DND-41 (cell line): ENCODE results near the gene TGFBR2.

Source experiments
- ATAC-seq: fragments of 200-7000 bp; cut with Tn5 transposase; 3 replicates; pipeline ENCODE4 v1.9.1; 2021; ENCODE audit warnings: low read depth; ENCODE audit not compliant: insufficient read depth
- DNase-seq: peaks from one replicate; pipeline ENCODE4 v3.0.0-alpha.2; 2020
- H2AFZ ChIP-seq: 2 replicates; pipeline ENCODE4 v1.6.0; 2012; ENCODE audit warnings: low read depth, low read length
- H3K27ac ChIP-seq: 2 replicates; pipeline ENCODE4 v1.5.1; 2012; ENCODE audit warnings: low read length, inconsistent platforms
- H3K27me3 ChIP-seq: fragments of 200-600 bp; sonication (generic); 2 replicates; pipeline ENCODE4 v1.6.0; 2012; ENCODE audit warnings: low read length, mild to moderate bottlenecking, inconsistent platforms; ENCODE audit not compliant: insufficient read depth, poor library complexity
- H3K36me3 ChIP-seq: 2 replicates; pipeline ENCODE4 v1.5.1; 2012; ENCODE audit warnings: low read length, inconsistent platforms; ENCODE audit not compliant: insufficient read depth
- H3K4me1 ChIP-seq: 2 replicates; pipeline ENCODE4 v1.5.1; 2012; ENCODE audit warnings: mild to moderate bottlenecking, low read length; ENCODE audit not compliant: insufficient read depth
- H3K4me2 ChIP-seq: 2 replicates; pipeline ENCODE4 v1.6.0; 2012; ENCODE audit warnings: mild to moderate bottlenecking, moderate library complexity, low read length, inconsistent platforms; ENCODE audit not compliant: insufficient read depth
- H3K4me3 ChIP-seq, 2 experiments: fragments of 200-600 bp in 1 of 2; shearing (Covaris generic) in 1 of 2; 2 replicates each; pipeline ENCODE4 v1.5.1; 2012 to 2016; ENCODE audit warnings: inconsistent platforms in 2 of 2, low read length in 2 of 2, mild to moderate bottlenecking in 2 of 2, low read depth in 1 of 2, moderate library complexity in 1 of 2
- H3K79me2 ChIP-seq: 2 replicates; pipeline ENCODE4 v1.6.0; 2012; ENCODE audit warnings: low read length, inconsistent platforms; ENCODE audit not compliant: insufficient read depth
- H3K9ac ChIP-seq: 2 replicates; pipeline ENCODE4 v1.6.0; 2012; ENCODE audit warnings: low read depth, mild to moderate bottlenecking, inconsistent platforms, low read length, moderate library complexity
- H3K9me3 ChIP-seq: 2 replicates; pipeline ENCODE4 v1.5.1; 2012; ENCODE audit warnings: low read length, moderate library complexity, mild to moderate bottlenecking, inconsistent platforms; ENCODE audit not compliant: insufficient read depth, severe bottlenecking
- H4K20me1 ChIP-seq: 2 replicates; pipeline ENCODE4 v1.6.0; 2012; ENCODE audit warnings: low read length; ENCODE audit not compliant: insufficient read depth
- CTCF ChIP-seq: IDR thresholded peaks from 2 replicates; pipeline ENCODE4 v1.5.1; 2012; ENCODE audit warnings: borderline replicate concordance, low read length, moderate library complexity, mild to moderate bottlenecking; ENCODE audit not compliant: poor library complexity, severe bottlenecking; ENCODE audit errors: extremely low read depth
- EZH2 ChIP-seq: IDR thresholded peaks from 3 replicates; pipeline ENCODE4 v1.6.1; 2012; ENCODE audit warnings: borderline replicate concordance, low read depth, mild to moderate bottlenecking, moderate library complexity, low read length, inconsistent platforms; ENCODE audit not compliant: severe bottlenecking

The TGFBR2 gene

DNA sequence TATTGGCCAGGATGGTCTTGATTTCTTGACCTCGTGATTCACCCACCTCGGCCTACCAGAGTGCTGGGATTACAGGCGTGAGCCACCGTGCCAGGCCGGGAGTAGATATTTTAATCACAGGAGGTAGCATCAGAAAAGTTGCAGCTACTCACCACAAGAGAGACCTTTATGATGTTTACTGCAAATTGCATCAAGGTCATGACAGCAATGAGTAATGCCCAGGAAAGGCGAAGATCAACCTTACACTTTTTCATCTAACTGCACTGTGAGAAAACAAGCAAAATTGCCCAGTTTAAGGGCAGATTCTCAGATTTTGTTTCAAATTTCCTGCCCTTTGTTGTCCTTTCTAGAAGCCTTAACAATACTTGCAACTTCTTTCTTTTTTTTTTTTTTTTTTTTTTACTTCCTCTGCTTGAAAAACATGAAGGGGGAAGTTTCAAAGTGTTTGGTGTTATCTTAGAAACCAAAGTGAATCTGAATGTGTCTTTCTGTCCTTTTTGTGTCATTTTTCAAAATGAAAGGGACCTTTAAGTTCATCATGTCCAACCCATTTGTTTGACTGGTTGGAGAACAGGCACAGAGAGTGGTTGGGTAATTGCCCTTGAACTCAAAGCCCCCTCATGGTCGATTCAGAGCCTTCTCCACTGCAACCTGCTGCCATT, 25.0 kb downstream of the TGFBR2 start:
- H3K9me3 ChIP-seq = no peaks in the 10 kb centered on the region
- peaks cover 16% of the 10 kb centered on the region for H3K36me3 ChIP-seq
- peak overlapping the region; percentile 70 for H3K27ac ChIP-seq
- TF ChIP-seq EZH2 (no peak), CTCF (no peak)
- ATAC-seq = peak; percentile 72
- H3K4me2 ChIP-seq = peak overlapping the region; percentile 21; the same call in 1 of the 2 replicates
- peaks cover 3% of the 10 kb centered on the region; the same call in 1 of the 2 replicates for H4K20me1 ChIP-seq
- DNase-seq = no peak
- no peak overlapping the region for H3K9ac ChIP-seq
- H3K27me3 ChIP-seq = no peaks in the 10 kb centered on the region
- peaks cover 97% of the 10 kb centered on the region for H3K79me2 ChIP-seq
- H3K4me3 ChIP-seq = no peak overlapping the region
- H2AFZ ChIP-seq = no peak overlapping the region; the same call in 1 of the 2 replicates
- peaks cover 43% of the 10 kb centered on the region for H3K4me1 ChIP-seq

GRCh38 chr3:30632065-30632464, 25.7 kb downstream of the TGFBR2 start:
- H3K36me3 ChIP-seq = peaks cover 13% of the 10 kb centered on the region; the same call in 1 of the 2 replicates
- no peaks in the 10 kb centered on the region for H3K9me3 ChIP-seq
- peaks cover 38% of the 10 kb centered on the region for H3K4me1 ChIP-seq
- H4K20me1 ChIP-seq = no peaks in the 10 kb centered on the region
- no peak overlapping the region for H3K9ac ChIP-seq
- no peaks in the 10 kb centered on the region for H3K27me3 ChIP-seq
- no peak overlapping the region for H2AFZ ChIP-seq
- H3K79me2 ChIP-seq = peaks cover 97% of the 10 kb centered on the region
- peak overlapping the region; percentile 70 for H3K27ac ChIP-seq
- H3K4me3 ChIP-seq = no peak overlapping the region
- ATAC-seq = no peak
- no peak for DNase-seq
- TF ChIP-seq CTCF (no peak), EZH2 (no peak)
- 0 out of 2 replicates have a peak overlapping the region, but pooled peaks have one; percentile 21 for H3K4me2 ChIP-seq

DNA sequence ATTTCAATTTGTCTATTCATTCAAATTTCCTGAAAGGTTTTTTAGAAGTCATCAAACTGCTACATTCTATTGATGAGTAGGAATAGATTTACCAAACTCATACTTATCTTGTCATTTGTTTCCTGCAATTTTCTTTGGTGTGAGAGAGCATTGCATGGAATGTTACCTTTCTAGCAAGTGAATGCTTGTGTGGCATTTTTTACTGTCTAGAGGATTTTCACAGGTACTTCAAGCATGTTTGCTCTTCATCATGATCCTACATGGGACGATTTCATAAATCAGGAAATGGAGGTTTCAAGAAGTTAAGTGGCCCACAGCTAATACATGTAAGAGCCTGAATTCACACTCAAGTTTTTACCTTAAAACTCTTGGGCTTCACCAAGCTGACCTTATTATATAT, 26.1 kb downstream of the TGFBR2 start:
- Histone ChIP-seq H3K27ac (no peak overlapping the region), H3K27me3 (no peaks in the 10 kb centered on the region), H3K4me3 (no peak overlapping the region), H3K9me3 (no peaks in the 10 kb centered on the region), H3K4me1 (peaks cover 38% of the 10 kb centered on the region), H3K9ac (no peak overlapping the region), H3K36me3 (peaks cover 13% of the 10 kb centered on the region; the same call in 1 of the 2 replicates), H4K20me1 (no peaks in the 10 kb centered on the region), H2AFZ (no peak overlapping the region), H3K79me2 (peaks cover 97% of the 10 kb centered on the region), H3K4me2 (no peak overlapping the region)
- DNase-seq (no peak), ATAC-seq (no peak)
- TF ChIP-seq EZH2 = no peak
- TF ChIP-seq CTCF = no peak
